Natural killer cell (primary cell): ENCODE data around the gene TMA7. TPM values are rescaled to one million over a fixed set of nuclear protein-coding genes. Genes with fewer than 3 reads are reported as not detected.

Experiments
- ATAC-seq, 3 donors: fragments of 150-1000 bp in 2 of 3; fragments of 200-7000 bp in 1 of 3; cut with Tn5 transposase; 1 replicate in 1 of 3; 2 replicates in 2 of 3; pipeline ENCODE4 v1.10.0; 2021; ENCODE audit warnings: mild to moderate bottlenecking in 2 of 3, moderate library complexity in 2 of 3
- DNase-seq, 2 donors: peaks; one replicate each; pipeline versions ENCODE4 v3.0.0 to v3.0.0-alpha.2; 2013 to 2021; ENCODE audit warnings: mixed read lengths in 1 of 2
- H3K27ac ChIP-seq: one replicate; pipeline ENCODE4 v1.5.1; 2013; ENCODE audit warnings: mild to moderate bottlenecking, low read length
- H3K27me3 ChIP-seq: one replicate; pipeline ENCODE4 v1.6.1; 2013; ENCODE audit warnings: low read length; ENCODE audit not compliant: control insufficient read depth, insufficient read depth
- H3K36me3 ChIP-seq: one replicate; pipeline ENCODE4 v1.6.1; 2013; ENCODE audit warnings: low read length; ENCODE audit not compliant: control insufficient read depth, insufficient read depth
- H3K4me1 ChIP-seq: one replicate; pipeline ENCODE4 v1.6.1; 2013; ENCODE audit warnings: low read length; ENCODE audit not compliant: control insufficient read depth, insufficient read depth
- H3K4me3 ChIP-seq: one replicate; pipeline ENCODE4 v1.5.1; 2013; ENCODE audit warnings: low read length
- H3K9me3 ChIP-seq: one replicate; pipeline ENCODE4 v1.6.1; 2013; ENCODE audit warnings: low read length; ENCODE audit not compliant: control insufficient read depth, insufficient read depth
- H3K27ac Mint-ChIP-seq, 2 donors: one replicate each; pipeline ENCODE4 v1.8.0; 2022; ENCODE audit warnings: mild to moderate bottlenecking in 2 of 2, mixed read lengths in 2 of 2, moderate library complexity in 1 of 2
- H3K27me3 Mint-ChIP-seq, 2 donors: one replicate each; pipeline ENCODE4 v1.8.0; 2022; ENCODE audit warnings: low read depth in 2 of 2, mixed read lengths in 2 of 2
- H3K36me3 Mint-ChIP-seq: one replicate; pipeline ENCODE4 v1.8.0; 2022; ENCODE audit warnings: mixed read lengths
- H3K4me1 Mint-ChIP-seq, 2 donors: one replicate each; pipeline ENCODE4 v1.8.0; 2022; ENCODE audit warnings: mixed read lengths in 2 of 2
- H3K4me3 Mint-ChIP-seq: one replicate; pipeline ENCODE4 v1.8.0; 2022; ENCODE audit warnings: mild to moderate bottlenecking, moderate library complexity, mixed read lengths
- H3K9me3 Mint-ChIP-seq, 2 donors: one replicate each; pipeline ENCODE4 v1.8.0; 2022; ENCODE audit warnings: mixed read lengths in 2 of 2
- CTCF ChIP-seq: fragments of 200-600 bp; IDR thresholded peaks from one replicate; pipeline ENCODE4 v1.8.0; 2022; ENCODE audit warnings: antibody characterized with exemption
- WGBS: methylation state at CpG from one replicate; pipeline ENCODE4 v1.1.7; 2013; ENCODE audit warnings: missing lambda C conversion rate; ENCODE audit not compliant: insufficient coverage; 5-methylcytosine and 5-hydroxymethylcytosine counted together
- intact Hi-C: fragments of 100-400 bp; cut with micrococcal nuclease; formaldehyde crosslinking; loops from one replicate; pipeline ENCODE4 v1.14.2; 2022
- total RNA-seq, 4 donors: library from RNA; stranded (reverse); fragments of 120-200 nt in 1 of 4; gene quantifications; one replicate each; pipeline versions ENCODE4 v1.2.3 to v1.2.4, GENCODE V29; 2013 to 2022

TMA7 gene
- total RNA-seq, 3 donors from 2014 or later (not counting 1 experiment from before 2014, with no cell fraction given): 192 to 239 (median 229) TPM

- Mint-ChIP-seq H3K9me3 (no peaks in the 10 kb centered on the region), H3K27ac (peak within 1 kb of the TSS in 1 of 2 donors; percentile 89), H3K4me3 (peak within 1 kb of the TSS; percentile 74), H3K4me1 (peaks cover 0 to 38% of the 10 kb centered on the region in 2 donors), H3K27me3 (peaks cover 0 to 5% of the 10 kb centered on the region in 2 donors), H3K36me3 (no peaks in the 10 kb centered on the region)
- no peak for TF ChIP-seq CTCF
- Histone ChIP-seq H3K27ac (no peak within 1 kb of the TSS), H3K27me3 (no peaks in the 10 kb centered on the region), H3K4me3 (peak within 1 kb of the TSS; percentile 50), H3K36me3 (peaks cover 11% of the 10 kb centered on the region), H3K9me3 (no peaks in the 10 kb centered on the region), H3K4me1 (peaks cover 46% of the 10 kb centered on the region)
- 25% methylated on average over 14 of the region's 15 CpGs for WGBS
- DNase-seq (peak in 1 of 2 donors; percentile 38), ATAC-seq (peak in 2 of 3 donors; percentile 26 to 36)
- intact Hi-C loops: no loop called here
Measured at GRCh38 chr3:48429960-48430707, 9.9 kb upstream of the TMA7 start, which contains the start of gene PLXNB1. Gene PLXNB1, minus strand, starts transcription at chr3:48430086. Its CDS starts 5,475 bp downstream, at chr3:48424611.

- peaks cover 0 to 5% of the 10 kb centered on the region in 2 donors for H3K27me3 Mint-ChIP-seq
- H3K4me1 Mint-ChIP-seq: peaks cover 0 to 38% of the 10 kb centered on the region in 2 donors
- intact Hi-C loops: no loop called here
- no peak for DNase-seq
- ATAC-seq: no peak
- H3K9me3 Mint-ChIP-seq: no peaks in the 10 kb centered on the region
- H3K4me3 Mint-ChIP-seq: peak overlapping the region; percentile 68
- H3K36me3 ChIP-seq: peaks cover 11% of the 10 kb centered on the region
- 85% methylated on average over 1 of the region's 1 CpG for whole genome bisulfite sequencing
- H3K36me3 Mint-ChIP-seq: no peaks in the 10 kb centered on the region
- no peak overlapping the region for H3K4me3 ChIP-seq
- H3K4me1 ChIP-seq: peaks cover 47% of the 10 kb centered on the region
- peak overlapping the region in 1 of 2 donors; percentile 89 for H3K27ac Mint-ChIP-seq
- no peak for TF ChIP-seq CTCF
- no peak overlapping the region for H3K27ac ChIP-seq
- no peaks in the 10 kb centered on the region for H3K9me3 ChIP-seq
- no peaks in the 10 kb centered on the region for H3K27me3 ChIP-seq
Measured at GRCh38 chr3:48430708-48431101, 9.4 kb upstream of the TMA7 start.

GRCh38 chr3:48431224-48432029 lies 8.6 kb upstream of the TMA7 start:
- WGBS: 97% methylated on average over 8 of the region's 8 CpGs
- Histone ChIP-seq H3K27me3 (no peaks in the 10 kb centered on the region), H3K9me3 (no peaks in the 10 kb centered on the region), H3K4me3 (no peak overlapping the region), H3K27ac (no peak overlapping the region), H3K36me3 (peaks cover 11% of the 10 kb centered on the region), H3K4me1 (peaks cover 54% of the 10 kb centered on the region)
- Mint-ChIP-seq H3K27ac (peak overlapping the region in 1 of 2 donors; percentile 89), H3K4me3 (peak overlapping the region; percentile 68), H3K27me3 (peaks cover 0 to 5% of the 10 kb centered on the region in 2 donors), H3K4me1 (peaks cover 0 to 38% of the 10 kb centered on the region in 2 donors), H3K9me3 (no peaks in the 10 kb centered on the region), H3K36me3 (no peaks in the 10 kb centered on the region)
- DNase-seq (no peak), ATAC-seq (no peak)
- TF ChIP-seq CTCF: no peak
- intact Hi-C loops: no loop called here
